ENCODE results near the gene PICALM. TPM values are rescaled to one million over a fixed set of nuclear protein-coding genes. Genes with fewer than 3 reads are reported as not detected.

Gene PICALM
- total RNA-seq, 4 donors from 2014 or later: 148 to 244 (median 221) TPM

GRCh38 chr11:85991508-85991907 is 77.4 kb downstream of the PICALM start:
- H3K9me3 ChIP-seq: no peaks in the 10 kb centered on the region
- H3K27ac ChIP-seq: no peak overlapping the region
- 91 to 94% methylated on average over 2 of the region's 2 CpGs for WGBS, 2 donors (ENCODE audit: low coverage in 1 of 2)
- H3K27me3 ChIP-seq: no peaks in the 10 kb centered on the region
- no peak for DNase-seq
- peaks cover 0 to 9% (median 0%) of the 10 kb centered on the region in 4 donors for H3K4me1 ChIP-seq
- in situ Hi-C loops (cut with MboI; ENCODE audit: low pct_ligation_motif_present in 1 of 4, low pct_unique_long_range_greater_than_20kb in 1 of 4, low sequenced_read_pairs in 3 of 4) (no loop called here), intact Hi-C loops (cut with DNase I; ENCODE audit: low total_unique reads) (no loop called here)
- no peak overlapping the region for H3K4me3 ChIP-seq
- peaks cover 0 to 54% (median 22%) of the 10 kb centered on the region in 4 donors for H3K36me3 ChIP-seq
- TF ChIP-seq POLR2A (IDR thresholded peaks at IDR 0.05) (no peak), CTCF (IDR thresholded peaks at IDR 0.05) (no peak), POLR2AphosphoS5 (IDR thresholded peaks at IDR 0.05) (no peak), EP300 (IDR thresholded peaks at IDR 0.05; ENCODE audit: low read depth) (no peak)

- TF ChIP-seq POLR2A (IDR thresholded peaks at IDR 0.05): no peak
- no peak for TF ChIP-seq CTCF (IDR thresholded peaks at IDR 0.05)
- TF ChIP-seq POLR2AphosphoS5 (IDR thresholded peaks at IDR 0.05): no peak
- no peak for TF ChIP-seq EP300 (IDR thresholded peaks at IDR 0.05; ENCODE audit: low read depth)
- no peak overlapping the region for H3K4me3 ChIP-seq
- H3K27me3 ChIP-seq: no peaks in the 10 kb centered on the region
- no peak overlapping the region for H3K27ac ChIP-seq
- 71 to 88% methylated on average over 1 to 2 of the region's 2 CpGs for WGBS, 2 donors (ENCODE audit: low coverage in 1 of 2)
- H3K4me1 ChIP-seq: peaks cover 0 to 9% (median 0%) of the 10 kb centered on the region in 4 donors
- DNase-seq: no peak
- H3K36me3 ChIP-seq: peaks cover 0 to 41% (median 15%) of the 10 kb centered on the region in 4 donors
- intact Hi-C loops (cut with DNase I; ENCODE audit: low total_unique reads) (no loop called here), in situ Hi-C loops (cut with MboI; ENCODE audit: low pct_ligation_motif_present in 1 of 4, low pct_unique_long_range_greater_than_20kb in 1 of 4, low sequenced_read_pairs in 3 of 4) (no loop called here)
- H3K9me3 ChIP-seq: no peaks in the 10 kb centered on the region
These were observed 79.1 kb downstream of the PICALM start for GRCh38 chr11:85989746-85990145.

GRCh38 chr11:85988780-85989179 is 80.1 kb downstream of the PICALM start:
- Histone ChIP-seq H3K27me3 (no peaks in the 10 kb centered on the region), H3K36me3 (peaks cover 0 to 34% (median 10%) of the 10 kb centered on the region in 4 donors), H3K4me3 (no peak overlapping the region), H3K9me3 (no peaks in the 10 kb centered on the region), H3K27ac (no peak overlapping the region), H3K4me1 (peaks cover 0 to 12% (median 0%) of the 10 kb centered on the region in 4 donors)
- intact Hi-C loops (cut with DNase I; ENCODE audit: low total_unique reads): no loop called here
- WGBS, 2 donors (ENCODE audit: low coverage in 1 of 2): 75 to 81% methylated on average over 3 of the region's 3 CpGs
- no peak for DNase-seq
- no peak for TF ChIP-seq EP300 (IDR thresholded peaks at IDR 0.05; ENCODE audit: low read depth)
- TF ChIP-seq POLR2AphosphoS5 (IDR thresholded peaks at IDR 0.05): no peak
- TF ChIP-seq CTCF (IDR thresholded peaks at IDR 0.05): no peak
- TF ChIP-seq POLR2A (IDR thresholded peaks at IDR 0.05): no peak
- in situ Hi-C loops (cut with MboI; ENCODE audit: low pct_ligation_motif_present in 1 of 4, low pct_unique_long_range_greater_than_20kb in 1 of 4, low sequenced_read_pairs in 3 of 4): no loop called here

- no peaks in the 10 kb centered on the region for H3K27me3 ChIP-seq
- no peak for DNase-seq
- peak overlapping the region in 3 of 4 donors; percentile 1 to 28 (median 2) for H3K27ac ChIP-seq
- WGBS, 2 donors (ENCODE audit: low coverage in 1 of 2): 77 to 79% methylated on average over 4 of the region's 4 CpGs
- H3K36me3 ChIP-seq: peaks cover 0 to 45% (median 18%) of the 10 kb centered on the region in 4 donors
- peaks cover 0 to 5% (median 1%) of the 10 kb centered on the region in 4 donors for H3K4me1 ChIP-seq
- intact Hi-C loops (cut with DNase I; ENCODE audit: low total_unique reads) (no loop called here), in situ Hi-C loops (cut with MboI; ENCODE audit: low pct_ligation_motif_present in 1 of 4, low pct_unique_long_range_greater_than_20kb in 1 of 4, low sequenced_read_pairs in 3 of 4) (no loop called here)
- H3K9me3 ChIP-seq: no peaks in the 10 kb centered on the region
- no peak overlapping the region for H3K4me3 ChIP-seq
- TF ChIP-seq CTCF (IDR thresholded peaks at IDR 0.05): no peak
- peak in 1 of 3 donors; percentile 16 for TF ChIP-seq POLR2AphosphoS5 (IDR thresholded peaks at IDR 0.05)
- TF ChIP-seq EP300 (IDR thresholded peaks at IDR 0.05; ENCODE audit: low read depth): no peak
- no peak for TF ChIP-seq POLR2A (IDR thresholded peaks at IDR 0.05)
These were observed 91.1 kb downstream of the PICALM start for GRCh38 chr11:85977751-85978160.
